Measurements from ENCODE around the gene SEC16B. TPM values are rescaled to one million over a fixed set of nuclear protein-coding genes. Genes with fewer than 3 reads are reported as not detected.
A peak's percentile ranks its signal among the peaks of the same experiment; 100 is the strongest.

Gene SEC16B
- total RNA-seq, 1 experiment from 2014 or later, result 0.82 TPM

DNA sequence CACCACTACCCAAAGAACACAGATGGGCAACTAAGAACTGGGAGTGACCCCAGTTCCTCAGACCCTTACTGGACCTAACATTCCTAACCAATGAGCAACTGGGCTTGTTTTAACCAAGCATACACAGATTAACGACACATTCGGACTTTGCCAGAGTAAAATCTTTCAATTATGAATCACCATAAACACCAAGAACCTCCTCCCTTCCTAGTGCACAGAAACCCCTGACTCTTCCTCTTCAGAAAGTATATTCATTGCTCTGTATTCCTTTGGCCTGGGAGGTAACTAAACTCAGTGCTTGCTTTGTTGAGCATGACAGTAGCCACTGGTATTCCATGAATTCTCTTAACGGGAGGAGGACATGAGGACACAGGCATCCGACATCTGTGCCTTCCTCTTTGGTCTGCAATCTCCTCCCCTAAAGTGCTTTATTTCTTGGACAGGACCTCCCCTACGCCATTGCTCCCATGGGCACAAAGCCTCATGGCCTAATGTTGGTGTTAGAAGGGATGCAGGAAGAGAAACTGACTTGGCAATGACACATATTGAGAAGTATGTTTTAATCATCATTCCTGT, 42.7 kb downstream of the SEC16B start:
- peak overlapping the region; percentile 78 for H3K27ac ChIP-seq
- H3K27me3 ChIP-seq (replicated peaks), result no peaks in the 10 kb centered on the region
- peaks cover 36% of the 10 kb centered on the region for H3K4me1 ChIP-seq (replicated peaks)
- H3K36me3 ChIP-seq, result no peaks in the 10 kb centered on the region
- no peak overlapping the region for H3K4me3 ChIP-seq
- H3K9me3 ChIP-seq (replicated peaks), result no peaks in the 10 kb centered on the region
- peak; percentile 70 to 84 for DNase-seq (ENCODE audit: low read depth in 1 of 2, low spot score in 2 of 2)

DNA sequence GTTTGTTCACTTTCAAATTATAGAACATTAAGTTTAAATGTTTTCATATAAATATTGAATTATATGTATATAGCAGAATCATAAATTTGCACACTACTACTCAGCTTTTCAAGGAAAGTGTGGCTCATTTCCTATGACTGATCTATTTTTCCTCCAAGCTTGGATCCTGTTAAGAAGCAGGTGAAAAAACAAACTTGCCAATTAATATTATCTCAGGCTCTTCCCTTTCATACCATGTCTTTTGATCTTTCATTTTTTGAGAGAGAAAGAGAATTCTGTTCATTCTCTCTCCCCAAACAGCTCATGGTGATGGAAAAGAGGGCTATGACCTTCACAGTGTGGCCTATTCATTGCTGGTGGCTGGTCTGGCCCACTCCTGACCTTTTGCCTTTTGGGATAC, 43.7 kb downstream of the SEC16B start:
- H3K27me3 ChIP-seq (replicated peaks), result no peaks in the 10 kb centered on the region

GRCh38 chr1:177925006-177925405, 44.9 kb downstream of the SEC16B start:
- no peak for DNase-seq (ENCODE audit: low read depth in 1 of 2, low spot score in 2 of 2)
- no peak overlapping the region for H3K27ac ChIP-seq

More for the DNA sequence above, 43.7 kb downstream of the SEC16B start:
- no peak for DNase-seq (ENCODE audit: low read depth in 1 of 2, low spot score in 2 of 2)
- Histone ChIP-seq H3K36me3 (no peaks in the 10 kb centered on the region), H3K4me3 (no peak overlapping the region), H3K4me1 (replicated peaks) (peaks cover 36% of the 10 kb centered on the region), H3K9me3 (replicated peaks) (no peaks in the 10 kb centered on the region), H3K27ac (peak overlapping the region; percentile 78)

GRCh38 chr1:177923441-177923840, 46.4 kb downstream of the SEC16B start:
- Histone ChIP-seq H3K4me1 (replicated peaks) (peaks cover 30% of the 10 kb centered on the region), H3K27ac (no peak overlapping the region), H3K9me3 (replicated peaks) (no peaks in the 10 kb centered on the region), H3K36me3 (no peaks in the 10 kb centered on the region), H3K27me3 (replicated peaks) (no peaks in the 10 kb centered on the region), H3K4me3 (no peak overlapping the region)
- no peak for DNase-seq (ENCODE audit: low read depth in 1 of 2, low spot score in 2 of 2)

More at GRCh38 chr1:177925006-177925405, 44.9 kb downstream of the SEC16B start:
- Histone ChIP-seq H3K9me3 (replicated peaks) (no peaks in the 10 kb centered on the region), H3K36me3 (no peaks in the 10 kb centered on the region), H3K4me1 (replicated peaks) (peaks cover 36% of the 10 kb centered on the region), H3K4me3 (no peak overlapping the region), H3K27me3 (replicated peaks) (no peaks in the 10 kb centered on the region)

GRCh38 chr1:177922209-177922608, 47.6 kb downstream of the SEC16B start:
- DNase-seq (ENCODE audit: low read depth in 1 of 2, low spot score in 2 of 2), result no peak

DNA sequence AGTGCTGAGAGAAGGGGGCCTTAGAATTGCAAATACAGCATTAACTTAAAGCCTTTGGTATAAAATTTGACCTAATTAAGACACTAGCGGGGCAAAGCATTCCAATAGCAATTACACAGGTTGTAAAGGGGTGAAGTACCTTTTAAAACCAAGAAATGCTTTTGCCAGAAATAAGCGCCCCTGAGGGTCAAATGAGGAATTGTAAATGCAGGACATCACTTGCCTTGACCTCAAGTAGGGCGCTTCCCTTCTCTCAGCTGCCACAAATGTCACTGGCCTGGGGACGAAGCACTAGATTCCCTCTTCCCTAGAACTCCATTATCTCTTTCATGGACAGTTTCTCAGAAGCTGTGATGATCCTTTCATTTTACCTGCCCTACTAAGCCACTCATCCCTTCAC, 48.3 kb downstream of the SEC16B start:
- Histone ChIP-seq H3K27ac (no peak overlapping the region), H3K9me3 (replicated peaks) (no peaks in the 10 kb centered on the region), H3K27me3 (replicated peaks) (no peaks in the 10 kb centered on the region), H3K36me3 (no peaks in the 10 kb centered on the region), H3K4me1 (replicated peaks) (peaks cover 12% of the 10 kb centered on the region), H3K4me3 (no peak overlapping the region)
- DNase-seq (ENCODE audit: low read depth in 1 of 2, low spot score in 2 of 2), result no peak

More at GRCh38 chr1:177922209-177922608, 47.6 kb downstream of the SEC16B start:
- Histone ChIP-seq H3K4me1 (replicated peaks) (peaks cover 18% of the 10 kb centered on the region), H3K4me3 (no peak overlapping the region), H3K9me3 (replicated peaks) (no peaks in the 10 kb centered on the region), H3K27me3 (replicated peaks) (no peaks in the 10 kb centered on the region), H3K27ac (no peak overlapping the region), H3K36me3 (no peaks in the 10 kb centered on the region)

DNA sequence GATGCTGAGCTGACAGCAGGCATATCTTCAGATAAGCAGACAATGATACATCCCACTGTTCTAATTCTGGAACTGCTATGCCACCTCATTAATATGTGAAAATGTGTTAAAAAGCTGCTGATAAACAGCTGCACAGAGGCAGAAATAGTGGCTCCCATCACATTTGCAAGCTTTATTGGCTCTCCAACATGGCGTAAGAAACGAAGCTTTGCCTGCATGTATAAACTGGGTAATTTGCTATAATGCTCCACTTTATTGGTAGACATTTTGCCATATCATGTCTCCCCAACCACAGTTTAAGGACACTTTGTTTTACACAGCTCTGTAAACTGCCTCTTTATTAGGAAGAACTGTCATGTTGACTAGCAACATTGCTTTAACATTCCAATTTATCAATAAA, 49.8 kb downstream of the SEC16B start:
- H3K27ac ChIP-seq, result no peak overlapping the region
- DNase-seq (ENCODE audit: low read depth in 1 of 2, low spot score in 2 of 2), result no peak

GRCh38 chr1:177915641-177916040, 54.2 kb downstream of the SEC16B start:
- no peak overlapping the region for H3K4me3 ChIP-seq

More for the DNA sequence above, 49.8 kb downstream of the SEC16B start:
- H3K4me1 ChIP-seq (replicated peaks), result peaks cover 8% of the 10 kb centered on the region; the same call in 1 of the 2 replicates
- no peak overlapping the region for H3K4me3 ChIP-seq
- H3K27me3 ChIP-seq (replicated peaks), result no peaks in the 10 kb centered on the region
- H3K9me3 ChIP-seq (replicated peaks), result no peaks in the 10 kb centered on the region
- H3K36me3 ChIP-seq, result no peaks in the 10 kb centered on the region

GRCh38 chr1:177914603-177915002, 55.3 kb downstream of the SEC16B start:
- no peak for DNase-seq (ENCODE audit: low read depth in 1 of 2, low spot score in 2 of 2)
- H3K4me1 ChIP-seq (replicated peaks), result 0 out of 2 replicates have a peak, but pooled peaks cover 8% of the 10 kb centered on the region
- no peaks in the 10 kb centered on the region for H3K27me3 ChIP-seq (replicated peaks)
- no peak overlapping the region for H3K4me3 ChIP-seq
- H3K27ac ChIP-seq, result no peak overlapping the region
- H3K9me3 ChIP-seq (replicated peaks), result no peaks in the 10 kb centered on the region
- H3K36me3 ChIP-seq, result no peaks in the 10 kb centered on the region

More at GRCh38 chr1:177915641-177916040, 54.2 kb downstream of the SEC16B start:
- Histone ChIP-seq H3K27ac (no peak overlapping the region), H3K4me1 (replicated peaks) (0 out of 2 replicates have a peak, but pooled peaks cover 8% of the 10 kb centered on the region), H3K9me3 (replicated peaks) (no peaks in the 10 kb centered on the region), H3K36me3 (no peaks in the 10 kb centered on the region), H3K27me3 (replicated peaks) (no peaks in the 10 kb centered on the region)
- no peak for DNase-seq (ENCODE audit: low read depth in 1 of 2, low spot score in 2 of 2)

DNA sequence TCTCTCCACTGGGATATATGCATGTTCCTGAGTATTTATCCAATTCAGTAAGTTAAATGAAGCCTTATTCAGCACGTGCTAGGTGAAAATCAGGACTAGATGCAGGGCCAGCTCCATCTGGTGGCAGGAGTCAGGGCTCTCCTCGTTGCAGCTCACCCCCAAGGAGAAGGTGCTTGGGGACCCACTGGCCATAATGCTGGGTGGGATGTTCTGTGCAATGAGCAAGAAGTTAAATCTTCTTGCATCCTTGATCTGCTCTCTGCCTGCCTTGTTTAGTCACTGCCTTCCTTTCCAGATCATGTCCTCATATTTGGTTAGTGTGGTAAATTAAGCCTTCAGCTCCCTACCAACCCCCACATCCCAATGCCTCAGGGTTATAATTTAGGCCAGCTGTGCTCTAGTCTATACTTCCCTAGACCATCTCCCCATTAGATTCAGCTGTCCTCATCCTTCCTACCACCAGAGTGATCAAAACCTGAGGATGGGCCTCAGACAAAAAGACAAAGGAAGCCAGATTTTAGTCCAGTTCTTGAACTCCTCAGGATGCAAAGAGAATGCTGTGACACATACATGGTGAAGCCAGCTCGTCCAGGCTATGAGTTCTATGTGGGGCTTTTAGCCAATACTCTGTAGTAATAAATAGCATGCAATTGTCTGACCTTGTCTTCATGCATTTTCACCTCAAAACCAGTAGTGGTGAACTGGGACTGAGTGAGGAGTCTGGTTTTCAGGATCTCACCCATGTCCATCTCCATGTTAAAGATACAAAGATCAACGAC, 55.9 kb downstream of the SEC16B start:
- Histone ChIP-seq H3K36me3 (no peaks in the 10 kb centered on the region), H3K27ac (no peak overlapping the region), H3K4me1 (replicated peaks) (0 out of 2 replicates have a peak, but pooled peaks cover 8% of the 10 kb centered on the region), H3K4me3 (no peak overlapping the region), H3K27me3 (replicated peaks) (no peaks in the 10 kb centered on the region), H3K9me3 (replicated peaks) (no peaks in the 10 kb centered on the region)
- DNase-seq (ENCODE audit: low read depth in 1 of 2, low spot score in 2 of 2), result no peak

DNA sequence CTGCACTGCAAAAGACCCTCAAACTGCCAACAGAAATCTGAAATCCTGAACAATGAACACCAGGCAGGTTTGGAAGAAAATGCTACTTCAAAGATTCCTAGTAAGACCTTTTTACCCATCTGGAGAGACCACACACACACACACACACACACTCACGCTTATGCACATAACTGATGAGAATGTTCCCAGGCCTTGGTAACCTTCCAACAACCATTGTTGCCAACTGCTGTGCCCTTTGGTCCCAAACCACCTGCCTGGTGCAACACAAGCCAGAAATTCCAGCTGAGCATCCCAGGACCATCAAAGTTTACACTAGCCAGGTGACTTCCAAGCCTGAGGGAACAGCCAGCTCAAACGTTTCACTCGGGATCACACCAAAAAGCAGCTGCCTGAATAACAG, 56.9 kb downstream of the SEC16B start:
- H3K9me3 ChIP-seq (replicated peaks), result no peaks in the 10 kb centered on the region
- no peak for DNase-seq (ENCODE audit: low read depth in 1 of 2, low spot score in 2 of 2)
- H3K27me3 ChIP-seq (replicated peaks), result no peaks in the 10 kb centered on the region
- H3K4me1 ChIP-seq (replicated peaks), result 0 out of 2 replicates have a peak, but pooled peaks cover 8% of the 10 kb centered on the region
- no peaks in the 10 kb centered on the region for H3K36me3 ChIP-seq
- H3K4me3 ChIP-seq, result no peak overlapping the region
- H3K27ac ChIP-seq, result no peak overlapping the region

DNA sequence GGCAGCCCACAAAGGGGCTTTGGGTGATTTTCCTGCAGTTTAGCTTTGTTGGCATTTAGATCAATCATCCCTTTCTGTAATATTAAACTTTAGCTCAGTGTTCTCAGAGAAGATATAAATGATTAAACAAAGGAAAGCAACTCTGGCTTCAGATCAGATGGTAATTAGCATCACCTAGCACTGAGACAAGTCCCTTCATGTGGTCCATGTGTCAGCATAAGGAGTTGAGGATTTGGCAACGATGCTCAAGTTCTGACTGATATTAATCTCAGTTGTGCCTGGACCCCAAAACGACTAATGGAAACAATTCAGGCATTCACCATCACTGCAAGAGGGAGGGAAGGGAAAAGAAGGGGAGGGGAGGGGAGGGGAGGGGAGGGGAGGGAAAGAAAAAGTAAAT, 60.4 kb downstream of the SEC16B start:
- H3K27ac ChIP-seq, result no peak overlapping the region
- no peak for DNase-seq (ENCODE audit: low read depth in 1 of 2, low spot score in 2 of 2)
- H3K4me3 ChIP-seq, result no peak overlapping the region
- H3K4me1 ChIP-seq (replicated peaks), result no peaks in the 10 kb centered on the region
- no peaks in the 10 kb centered on the region for H3K27me3 ChIP-seq (replicated peaks)
- H3K36me3 ChIP-seq, result no peaks in the 10 kb centered on the region
- no peaks in the 10 kb centered on the region; the same call in 1 of the 2 replicates for H3K9me3 ChIP-seq (replicated peaks)

DNA sequence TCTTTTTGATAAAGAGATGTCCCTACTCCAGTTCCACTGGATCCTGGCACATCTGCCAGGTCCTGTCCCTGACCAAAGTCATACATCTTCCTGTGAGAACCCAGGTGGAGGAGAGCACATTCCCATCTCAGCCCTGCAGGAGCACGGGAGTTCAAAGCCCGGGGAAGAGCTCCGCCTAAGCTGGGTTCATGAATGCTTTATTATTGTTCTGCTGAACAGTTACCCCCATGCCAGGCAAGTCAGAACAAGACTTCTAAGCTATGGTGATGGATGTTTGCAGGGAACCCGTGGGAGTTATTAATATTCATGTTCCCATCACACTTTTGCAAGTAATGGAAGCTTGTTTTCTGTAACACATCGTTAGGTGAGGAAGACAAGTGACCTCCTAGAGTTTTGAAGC, 62.9 kb downstream of the SEC16B start:
- no peaks in the 10 kb centered on the region; the same call in 1 of the 2 replicates for H3K27me3 ChIP-seq (replicated peaks)
- no peak for DNase-seq (ENCODE audit: low read depth in 1 of 2, low spot score in 2 of 2)
- no peaks in the 10 kb centered on the region; the same call in 1 of the 2 replicates for H3K9me3 ChIP-seq (replicated peaks)
- H3K36me3 ChIP-seq, result no peaks in the 10 kb centered on the region
- H3K27ac ChIP-seq, result no peak overlapping the region
- H3K4me1 ChIP-seq (replicated peaks), result no peaks in the 10 kb centered on the region
- H3K4me3 ChIP-seq, result no peak overlapping the region

- Histone ChIP-seq H3K27ac (no peak overlapping the region), H3K36me3 (no peaks in the 10 kb centered on the region), H3K4me3 (no peak overlapping the region), H3K9me3 (replicated peaks) (no peaks in the 10 kb centered on the region; the same call in 1 of the 2 replicates), H3K27me3 (replicated peaks) (no peaks in the 10 kb centered on the region; the same call in 1 of the 2 replicates), H3K4me1 (replicated peaks) (no peaks in the 10 kb centered on the region)
- DNase-seq (ENCODE audit: low read depth in 1 of 2, low spot score in 2 of 2), result no peak
Observed at GRCh38 chr1:177905686-177906085, 64.2 kb downstream of the SEC16B start.

All from SJSA1 (cell line).